Measurements from ENCODE around the gene MAPKAPK2.

Gene MAPKAPK2

DNA sequence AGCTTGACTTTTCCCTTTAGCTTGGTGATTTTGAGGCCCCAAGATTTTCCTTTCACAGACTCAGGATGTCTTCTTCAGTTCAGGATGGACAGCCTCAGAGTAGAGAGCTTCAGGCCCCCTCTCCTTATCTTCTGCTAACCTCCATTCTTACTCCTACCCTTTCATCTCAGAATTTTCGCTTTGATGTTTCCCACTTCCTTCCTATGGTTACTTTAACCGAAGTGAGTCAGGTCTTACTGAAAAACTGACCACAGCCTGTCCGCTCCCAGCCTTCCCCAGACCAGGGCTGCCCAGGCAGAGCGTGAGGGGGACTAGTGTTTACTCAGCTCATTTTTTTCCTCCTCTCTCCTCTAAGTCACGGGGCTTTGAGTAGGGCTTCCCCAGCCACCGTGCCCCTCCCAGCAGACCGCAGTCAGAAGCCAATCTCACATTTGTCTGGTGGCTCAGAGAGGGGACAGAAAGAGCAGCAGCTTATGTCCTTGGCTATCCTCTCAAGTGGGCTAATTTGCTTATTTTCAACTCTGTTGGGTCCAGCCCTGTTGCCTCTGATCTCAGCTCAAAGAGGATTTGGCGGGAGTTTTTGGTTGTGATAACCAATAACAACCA is 81.6 kb downstream of the MAPKAPK2 start:
- TF ChIP-seq, protein P1, sequence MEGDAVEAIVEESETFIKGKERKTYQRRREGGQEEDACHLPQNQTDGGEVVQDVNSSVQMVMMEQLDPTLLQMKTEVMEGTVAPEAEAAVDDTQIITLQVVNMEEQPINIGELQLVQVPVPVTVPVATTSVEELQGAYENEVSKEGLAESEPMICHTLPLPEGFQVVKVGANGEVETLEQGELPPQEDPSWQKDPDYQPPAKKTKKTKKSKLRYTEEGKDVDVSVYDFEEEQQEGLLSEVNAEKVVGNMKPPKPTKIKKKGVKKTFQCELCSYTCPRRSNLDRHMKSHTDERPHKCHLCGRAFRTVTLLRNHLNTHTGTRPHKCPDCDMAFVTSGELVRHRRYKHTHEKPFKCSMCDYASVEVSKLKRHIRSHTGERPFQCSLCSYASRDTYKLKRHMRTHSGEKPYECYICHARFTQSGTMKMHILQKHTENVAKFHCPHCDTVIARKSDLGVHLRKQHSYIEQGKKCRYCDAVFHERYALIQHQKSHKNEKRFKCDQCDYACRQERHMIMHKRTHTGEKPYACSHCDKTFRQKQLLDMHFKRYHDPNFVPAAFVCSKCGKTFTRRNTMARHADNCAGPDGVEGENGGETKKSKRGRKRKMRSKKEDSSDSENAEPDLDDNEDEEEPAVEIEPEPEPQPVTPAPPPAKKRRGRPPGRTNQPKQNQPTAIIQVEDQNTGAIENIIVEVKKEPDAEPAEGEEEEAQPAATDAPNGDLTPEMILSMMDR (IDR thresholded peaks at IDR 0.05; ENCODE audit: low read depth, low read length), result no peak
- H3K9me3 ChIP-seq (ENCODE audit: severe bottlenecking), result peaks cover 20% of the 10 kb centered on the region

DNA sequence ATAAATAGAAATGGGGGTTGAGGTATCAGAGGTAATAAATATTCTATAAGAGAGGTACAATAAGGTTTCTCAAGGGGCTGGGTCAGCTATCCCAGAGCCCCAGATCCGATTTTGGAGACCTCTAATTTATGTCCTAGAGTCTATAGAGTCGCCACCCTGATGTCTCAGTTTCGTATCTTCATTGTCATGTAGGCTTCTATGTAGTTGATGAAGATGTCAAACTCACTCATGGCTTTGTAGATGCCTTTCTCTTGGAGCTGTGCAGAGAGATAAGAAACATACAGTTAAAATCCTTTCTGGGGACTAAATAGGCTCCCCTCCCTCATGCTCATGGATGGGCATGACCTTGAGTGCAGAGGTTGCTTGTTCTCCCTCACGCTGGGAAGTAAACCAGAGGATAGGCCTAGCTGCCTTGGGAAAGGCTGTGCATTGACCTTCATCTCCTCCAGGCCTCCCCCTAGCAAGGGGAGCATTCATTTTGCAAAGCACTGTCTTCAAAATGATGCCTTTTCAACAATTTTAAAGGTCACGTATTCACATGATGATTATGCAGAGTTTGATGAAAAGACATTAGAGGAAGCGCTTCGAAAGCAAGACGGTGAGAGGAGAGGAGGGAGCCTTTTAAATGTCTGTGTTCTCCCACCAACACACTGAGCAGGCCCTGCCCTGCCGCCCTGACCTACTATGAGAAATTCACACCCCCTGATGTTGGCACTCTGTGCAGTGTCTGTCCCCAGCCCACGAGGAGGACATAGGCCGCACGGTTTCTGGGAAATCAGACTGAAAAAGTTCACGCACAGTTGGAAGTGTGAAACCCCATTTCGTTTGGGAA is 84.0 kb downstream of the MAPKAPK2 start:
- Histone ChIP-seq H3K9me3 (ENCODE audit: severe bottlenecking) (peaks cover 14% of the 10 kb centered on the region), H3K27me3 (ENCODE audit: insufficient read depth, low read depth, severe bottlenecking) (peaks cover 98% of the 10 kb centered on the region), H3K4me3 (ENCODE audit: low read depth, low read length) (no peak overlapping the region), H3K36me3 (no peaks in the 10 kb centered on the region), H3K27ac (no peak overlapping the region)
- TF ChIP-seq, protein P1 (IDR thresholded peaks at IDR 0.05; ENCODE audit: low read depth, low read length), result no peak
- no peak for DNase-seq

More for the DNA sequence above, 81.6 kb downstream of the MAPKAPK2 start:
- Histone ChIP-seq H3K4me3 (ENCODE audit: low read depth, low read length) (no peak overlapping the region), H3K36me3 (no peaks in the 10 kb centered on the region), H3K27ac (no peak overlapping the region), H3K27me3 (ENCODE audit: insufficient read depth, low read depth, severe bottlenecking) (peaks cover 93% of the 10 kb centered on the region)
- peak; percentile 42 for DNase-seq

DNA sequence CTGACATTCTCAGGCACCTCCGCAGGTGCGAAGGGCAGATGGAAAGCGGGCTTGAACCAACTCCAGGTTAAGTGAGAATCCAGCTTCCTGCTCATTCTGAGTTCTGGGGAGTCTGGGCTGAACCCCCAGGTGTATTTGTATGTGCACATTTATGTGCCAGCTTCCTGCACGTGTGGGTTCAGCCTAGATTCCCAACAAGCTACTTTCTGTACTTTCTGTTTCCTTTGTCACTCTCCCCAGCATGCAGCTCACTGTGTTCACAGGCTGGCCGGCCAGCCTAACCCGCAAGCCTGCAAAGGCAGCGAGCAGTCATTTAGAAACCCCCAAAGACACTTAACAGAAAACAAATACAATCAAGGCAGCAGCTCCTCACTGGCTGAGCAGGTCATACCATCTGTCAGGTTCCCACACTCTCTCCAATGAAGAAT is 84.6 kb downstream of the MAPKAPK2 start:
- H3K4me3 ChIP-seq (ENCODE audit: low read depth, low read length), result no peak overlapping the region
- H3K9me3 ChIP-seq (ENCODE audit: severe bottlenecking), result peaks cover 10% of the 10 kb centered on the region
- DNase-seq, result no peak
- no peaks in the 10 kb centered on the region for H3K36me3 ChIP-seq
- H3K27me3 ChIP-seq (ENCODE audit: insufficient read depth, low read depth, severe bottlenecking), result peaks cover 98% of the 10 kb centered on the region
- no peak overlapping the region for H3K27ac ChIP-seq
- TF ChIP-seq, protein P1 (IDR thresholded peaks at IDR 0.05; ENCODE audit: low read depth, low read length), result no peak

DNA sequence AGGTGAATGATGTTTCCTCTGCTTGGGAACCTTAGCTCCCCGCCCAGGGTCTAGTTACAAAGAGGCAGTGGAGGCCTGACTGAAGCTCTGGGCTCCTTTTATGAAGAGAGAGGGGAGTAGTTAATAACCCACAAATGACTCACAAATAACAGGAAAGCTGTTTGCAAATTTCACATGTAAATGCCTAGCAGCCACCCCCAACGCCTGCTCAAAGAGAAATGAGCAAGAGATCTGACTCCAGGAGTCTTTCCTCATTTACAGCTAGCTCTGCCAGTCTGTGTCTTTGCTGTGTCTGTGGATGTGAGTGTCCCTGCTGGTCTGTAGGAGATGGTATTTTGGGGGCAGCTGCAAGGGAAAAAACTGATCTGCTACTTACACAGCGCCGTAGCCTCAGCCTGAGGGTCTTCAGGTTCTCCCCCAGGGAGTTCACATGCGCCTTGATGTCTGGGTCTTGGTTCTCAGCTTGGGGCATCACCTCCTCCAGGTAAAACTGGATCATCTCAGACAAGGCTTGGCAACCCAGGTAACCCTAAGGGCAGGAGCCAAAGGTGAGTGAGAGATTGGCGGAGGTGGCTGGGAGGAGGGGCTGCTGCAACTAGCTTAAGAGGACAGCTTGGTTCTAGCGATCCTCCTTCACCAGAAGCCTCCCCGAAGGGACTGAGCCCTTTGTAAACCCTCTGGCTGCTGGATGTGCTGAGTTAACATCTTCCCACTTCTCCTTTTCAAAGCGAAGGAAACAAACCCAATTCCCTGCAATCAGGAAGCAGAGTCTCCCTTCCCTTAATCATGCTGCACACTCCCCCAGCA is 86.0 kb downstream of the MAPKAPK2 start, which contains the start of gene IL19:
Gene IL19 (plus strand): TSS at position 243 of the 807 bp plus-strand sequence. CDS start 65,890 bp downstream, outside the sequence.
- Histone ChIP-seq H3K27me3 (ENCODE audit: insufficient read depth, low read depth, severe bottlenecking) (peaks cover 98% of the 10 kb centered on the region), H3K4me3 (ENCODE audit: low read depth, low read length) (no peak within 1 kb of the TSS), H3K9me3 (ENCODE audit: severe bottlenecking) (peaks cover 10% of the 10 kb centered on the region), H3K27ac (no peak within 1 kb of the TSS), H3K36me3 (no peaks in the 10 kb centered on the region)
- no peak for DNase-seq
- TF ChIP-seq, protein P1 (IDR thresholded peaks at IDR 0.05; ENCODE audit: low read depth, low read length), result no peak

DNA sequence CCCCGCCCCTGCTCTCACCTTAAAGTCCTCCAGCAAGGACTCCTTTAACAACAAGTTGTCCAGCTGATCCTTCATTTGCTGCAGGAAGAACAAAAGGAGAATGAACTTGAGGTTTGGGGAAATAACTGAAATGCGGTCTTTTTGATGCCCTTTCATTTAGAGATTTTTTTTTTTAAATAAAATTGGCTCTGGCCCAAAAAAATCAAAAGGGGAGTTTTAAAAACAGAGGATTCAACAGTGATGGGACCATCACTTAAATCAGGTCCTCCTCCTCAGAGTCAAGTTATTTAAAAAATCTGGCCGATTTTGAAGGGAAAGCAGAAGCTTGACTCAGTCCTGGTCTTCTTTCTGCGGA is 86.6 kb downstream of the MAPKAPK2 start:
- peaks cover 98% of the 10 kb centered on the region for H3K27me3 ChIP-seq (ENCODE audit: insufficient read depth, low read depth, severe bottlenecking)
- no peak for DNase-seq
- H3K4me3 ChIP-seq (ENCODE audit: low read depth, low read length), result no peak overlapping the region
- TF ChIP-seq, protein P1 (IDR thresholded peaks at IDR 0.05; ENCODE audit: low read depth, low read length), result no peak
- H3K9me3 ChIP-seq (ENCODE audit: severe bottlenecking), result peaks cover 15% of the 10 kb centered on the region
- H3K27ac ChIP-seq, result no peak overlapping the region
- no peaks in the 10 kb centered on the region for H3K36me3 ChIP-seq
